GM19238 (cell line): ENCODE results near the gene SNX32.
"Not testable (repeated sequence)": the region's sequence is repeated elsewhere in the genome, so short reads cannot be mapped to it uniquely, and the experiment has no call there.

Source experiments
- DNase-seq: peaks from one replicate; pipeline ENCODE4 v3.0.0; 2011; ENCODE audit warnings: low spot score; ENCODE audit not compliant: insufficient read length

SNX32 gene

GRCh38 chr11:65822776-65823528 is 10.8 kb upstream of the SNX32 start:
- DNase-seq = no peak

GRCh38 chr11:65826984-65827735 is 6.6 kb upstream of the SNX32 start:
- no peak for DNase-seq

- no peak for DNase-seq
Observed at GRCh38 chr11:65829459-65829858, 4.3 kb upstream of the SNX32 start.

GRCh38 chr11:65832231-65832630 is 1.5 kb upstream of the SNX32 start:
- DNase-seq = not testable (repeated sequence)

GRCh38 chr11:65834202-65834601 is 439 bp downstream of the SNX32 start:
- DNase-seq = no peak

- no peak for DNase-seq
Observed at GRCh38 chr11:65842144-65842543, 8.4 kb downstream of the SNX32 start.

GRCh38 chr11:65843811-65844210 is 10.0 kb downstream of the SNX32 start:
- no peak for DNase-seq

- DNase-seq = no peak
Observed at GRCh38 chr11:65844231-65844872, 10.6 kb downstream of the SNX32 start.

GRCh38 chr11:65847746-65848145 is 14.0 kb downstream of the SNX32 start:
- DNase-seq = no peak

GRCh38 chr11:65848693-65849092 is 14.9 kb downstream of the SNX32 start:
- not testable (repeated sequence) for DNase-seq

GRCh38 chr11:65849366-65849765 is 15.6 kb downstream of the SNX32 start:
- no peak for DNase-seq

- no peak for DNase-seq
Observed at GRCh38 chr11:65849771-65850216, 16.0 kb downstream of the SNX32 start.

GRCh38 chr11:65850217-65851082 is 16.7 kb downstream of the SNX32 start:
- DNase-seq = no peak

- DNase-seq = no peak
Observed at GRCh38 chr11:65851083-65851579, 17.4 kb downstream of the SNX32 start.

GRCh38 chr11:65851811-65852507 is 18.2 kb downstream of the SNX32 start:
- no peak for DNase-seq

- no peak for DNase-seq
Observed at GRCh38 chr11:65852508-65853245, 18.9 kb downstream of the SNX32 start.

GRCh38 chr11:65853246-65853979 is 19.6 kb downstream of the SNX32 start:
- DNase-seq = no peak

GRCh38 chr11:65854161-65854592 is 20.4 kb downstream of the SNX32 start:
- DNase-seq = no peak
